CD4-positive, alpha-beta memory T cell (primary cell): Measurements from ENCODE around the gene TMEM225B. TPM values are rescaled to one million over a fixed set of nuclear protein-coding genes. Genes with fewer than 3 reads are reported as not detected.
"Not testable (repeated sequence)": the region's sequence is repeated elsewhere in the genome, so short reads cannot be mapped to it uniquely, and the experiment has no call there.

ENCODE experiments used
- CTCF ChIA-PET: fragments of 350-600 bp; sonication (Branson Sonifier 250); formaldehyde crosslinking; loops from one replicate; lab custom pipeline; 2021; ENCODE audit warnings: inconsistent platforms; ENCODE audit not compliant: partially characterized antibody; lab: Charles Lee
- POLR2A ChIA-PET: fragments of 350-600 bp; sonication (Branson Sonifier 250); formaldehyde crosslinking; loops from one replicate; lab custom pipeline; 2021; ENCODE audit not compliant: partially characterized antibody; lab: Charles Lee
- DNase-seq, 5 donors: peaks; one replicate each; pipeline versions ENCODE4 v3.0.0 to v3.0.0-alpha.2; 2020 to 2022; ENCODE audit warnings: mixed read lengths in 1 of 5
- H3K27ac ChIP-seq: one replicate; pipeline ENCODE4 v1.7.0; 2013; ENCODE audit warnings: low read depth, low read length
- H3K27me3 ChIP-seq: 2 replicates; pipeline ENCODE4 v1.7.0; 2013; ENCODE audit warnings: mild to moderate bottlenecking, low read length, moderate library complexity; ENCODE audit not compliant: insufficient read depth
- H3K36me3 ChIP-seq: 2 replicates; pipeline ENCODE4 v1.7.0; 2013; ENCODE audit warnings: mild to moderate bottlenecking, low read length, moderate library complexity; ENCODE audit not compliant: insufficient read depth
- H3K4me1 ChIP-seq: 2 replicates; pipeline ENCODE4 v1.7.0; 2013; ENCODE audit warnings: mild to moderate bottlenecking, low read length, moderate library complexity; ENCODE audit not compliant: insufficient read depth
- H3K4me3 ChIP-seq, 2 donors: one replicate each; pipeline ENCODE4 v1.7.0; 2013; ENCODE audit warnings: low read length in 2 of 2, mild to moderate bottlenecking in 1 of 2
- H3K9me3 ChIP-seq, 2 donors: one replicate each; pipeline ENCODE4 v1.7.0; 2013; ENCODE audit warnings: low read length in 2 of 2, control low read depth in 1 of 2; ENCODE audit not compliant: control insufficient read depth in 1 of 2
- H3K27ac Mint-ChIP-seq, 7 donors: one replicate each; pipeline ENCODE4 v1.8.0; 2020 to 2021; ENCODE audit warnings: mixed read lengths in 7 of 7, mild to moderate bottlenecking in 6 of 7, inconsistent platforms in 3 of 7, moderate library complexity in 3 of 7
- H3K27me3 Mint-ChIP-seq, 2 donors: one replicate each; pipeline ENCODE4 v1.8.0; 2020 to 2021; ENCODE audit warnings: mixed read lengths in 2 of 2
- H3K36me3 Mint-ChIP-seq, 2 donors: one replicate each; pipeline ENCODE4 v1.8.0; 2020 to 2021; ENCODE audit warnings: mixed read lengths in 2 of 2, inconsistent platforms in 1 of 2, mild to moderate bottlenecking in 1 of 2
- H3K4me1 Mint-ChIP-seq, 4 donors: one replicate each; pipeline ENCODE4 v1.8.0; 2020 to 2021; ENCODE audit warnings: mixed read lengths in 4 of 4, mild to moderate bottlenecking in 1 of 4
- H3K4me3 Mint-ChIP-seq, 8 donors: one replicate each; pipeline ENCODE4 v1.8.0; 2020 to 2021; ENCODE audit warnings: mixed read lengths in 8 of 8, mild to moderate bottlenecking in 7 of 8, moderate library complexity in 6 of 8, inconsistent platforms in 3 of 8
- H3K9me3 Mint-ChIP-seq, 8 donors: one replicate each; pipeline ENCODE4 v1.8.0; 2020 to 2021; ENCODE audit warnings: mixed read lengths in 8 of 8, mild to moderate bottlenecking in 5 of 8, inconsistent platforms in 3 of 8, moderate library complexity in 1 of 8
- intact Hi-C: fragments of 100-400 bp; cut with micrococcal nuclease; formaldehyde crosslinking; loops from one replicate; pipeline ENCODE4 v1.15.1; 2023
- polyA plus RNA-seq, 2 donors: library from polyadenylated mRNA; unstranded; fragments of 300-500 nt; fragmentation: Illumina TruSeq; gene quantifications; one replicate each; pipeline ENCODE4 v1.2.3, GENCODE V29; 2021
- total RNA-seq, 2 experiments: library from RNA; stranded (reverse); gene quantifications; one replicate each; pipeline ENCODE4 v1.2.3, GENCODE V29; 2021

The TMEM225B gene
- total and polyA plus RNA-seq, 4 experiments from 2014 or later = 0.61 to 1.1 (median 1.0) TPM

- H3K4me3 Mint-ChIP-seq = no peak overlapping the region
- no peaks in the 10 kb centered on the region for H3K27me3 Mint-ChIP-seq
- H3K9me3 Mint-ChIP-seq = peaks cover 0 to 7% (median 0%) of the 10 kb centered on the region in 8 donors
- Histone ChIP-seq H3K36me3 (no peaks in the 10 kb centered on the region), H3K9me3 (no peaks in the 10 kb centered on the region), H3K27me3 (no peaks in the 10 kb centered on the region), H3K4me1 (no peaks in the 10 kb centered on the region), H3K4me3 (no peak overlapping the region), H3K27ac (no peak overlapping the region)
- intact Hi-C loops = no loop called here
- H3K36me3 Mint-ChIP-seq = peaks cover 41 to 45% of the 10 kb centered on the region in 2 donors
- DNase-seq = no peak
- POLR2A ChIA-PET = no interaction called here
- no peak overlapping the region for H3K27ac Mint-ChIP-seq
- CTCF ChIA-PET = no interaction called here
- H3K4me1 Mint-ChIP-seq = peaks cover 0 to 5% (median under 1%) of the 10 kb centered on the region in 4 donors
Measured at GRCh38 chr7:99651290-99651689, 53.2 kb downstream of the TMEM225B start.

- Mint-ChIP-seq H3K9me3 (peaks cover 0 to 7% (median 0%) of the 10 kb centered on the region in 8 donors), H3K36me3 (peaks cover 39 to 40% of the 10 kb centered on the region in 2 donors), H3K27me3 (no peaks in the 10 kb centered on the region), H3K27ac (peak overlapping the region in 1 of 7 donors; percentile 48), H3K4me3 (no peak overlapping the region), H3K4me1 (peaks cover 3 to 6% (median 5%) of the 10 kb centered on the region in 4 donors)
- H3K9me3 ChIP-seq = no peaks in the 10 kb centered on the region
- intact Hi-C loops = no loop called here
- H3K27ac ChIP-seq = no peak overlapping the region
- CTCF ChIA-PET = no interaction called here
- no peak overlapping the region for H3K4me3 ChIP-seq
- H3K27me3 ChIP-seq = no peaks in the 10 kb centered on the region
- no peaks in the 10 kb centered on the region for H3K36me3 ChIP-seq
- H3K4me1 ChIP-seq = no peaks in the 10 kb centered on the region
- POLR2A ChIA-PET = no interaction called here
- DNase-seq = no peak
Measured at GRCh38 chr7:99652671-99653070, 54.6 kb downstream of the TMEM225B start.

- DNase-seq, H3K4me3 ChIP-seq, CTCF ChIA-PET, H3K27ac ChIP-seq, H3K27ac Mint-ChIP-seq, H3K4me1 ChIP-seq, H3K9me3 Mint-ChIP-seq, H3K27me3 Mint-ChIP-seq, H3K27me3 ChIP-seq, POLR2A ChIA-PET, H3K4me1 Mint-ChIP-seq, H3K36me3 ChIP-seq, intact Hi-C loops, H3K4me3 Mint-ChIP-seq, H3K9me3 ChIP-seq: not testable (repeated sequence)
- H3K36me3 Mint-ChIP-seq = peaks cover 38% of the 10 kb centered on the region in 2 donors
Measured at GRCh38 chr7:99653269-99653668, 55.2 kb downstream of the TMEM225B start.

GRCh38 chr7:99653754-99654153 lies 55.7 kb downstream of the TMEM225B start:
- peaks cover 3 to 6% (median 5%) of the 10 kb centered on the region in 4 donors for H3K4me1 Mint-ChIP-seq
- peaks cover 0 to 7% (median 1%) of the 10 kb centered on the region in 8 donors for H3K9me3 Mint-ChIP-seq
- H3K36me3 Mint-ChIP-seq = peaks cover 37 to 41% of the 10 kb centered on the region in 2 donors
- intact Hi-C loops = no loop called here
- H3K27ac Mint-ChIP-seq = no peak overlapping the region
- no peaks in the 10 kb centered on the region for H3K9me3 ChIP-seq
- no peak overlapping the region for H3K27ac ChIP-seq
- no peaks in the 10 kb centered on the region for H3K27me3 ChIP-seq
- no peak for DNase-seq
- no peaks in the 10 kb centered on the region for H3K4me1 ChIP-seq
- no peak overlapping the region for H3K4me3 ChIP-seq
- ChIA-PET POLR2A (no interaction called here), CTCF (no interaction called here)
- no peaks in the 10 kb centered on the region for H3K36me3 ChIP-seq
- H3K27me3 Mint-ChIP-seq = no peaks in the 10 kb centered on the region
- H3K4me3 Mint-ChIP-seq = no peak overlapping the region

GRCh38 chr7:99654626-99655025 lies 56.6 kb downstream of the TMEM225B start:
- H3K36me3 ChIP-seq, H3K27ac ChIP-seq, CTCF ChIA-PET, DNase-seq, H3K4me3 ChIP-seq, H3K9me3 ChIP-seq, H3K4me1 ChIP-seq, intact Hi-C loops, H3K27me3 ChIP-seq, H3K4me1 Mint-ChIP-seq, H3K27me3 Mint-ChIP-seq, H3K9me3 Mint-ChIP-seq, H3K4me3 Mint-ChIP-seq, POLR2A ChIA-PET: not testable (repeated sequence)
- Mint-ChIP-seq H3K27ac (peak overlapping the region in 1 of 7 donors; percentile 25), H3K36me3 (peaks cover 33 to 45% of the 10 kb centered on the region in 2 donors)

- H3K4me1 Mint-ChIP-seq, H3K27ac ChIP-seq, H3K4me1 ChIP-seq, H3K27ac Mint-ChIP-seq, H3K27me3 ChIP-seq, H3K9me3 ChIP-seq, H3K9me3 Mint-ChIP-seq, DNase-seq, H3K4me3 ChIP-seq, intact Hi-C loops, CTCF ChIA-PET, POLR2A ChIA-PET, H3K4me3 Mint-ChIP-seq, H3K36me3 ChIP-seq, H3K27me3 Mint-ChIP-seq: not testable (repeated sequence)
- H3K36me3 Mint-ChIP-seq = peaks cover 33 to 56% of the 10 kb centered on the region in 2 donors
Measured at GRCh38 chr7:99657879-99658278, 59.8 kb downstream of the TMEM225B start.

Other genes with a start within 250 kb of the TMEM225B start
- 100 to 1,000 TPM; 188 to 191 TPM for gene ARPC1B, start 223.5 kb upstream of the TMEM225B start, total RNA-seq
- gene ARPC1B, start 223.5 kb upstream of the TMEM225B start, polyA plus RNA-seq = 100 to 1,000 TPM; 862 to 906 TPM
- 10 to 100 TPM; 66.0 to 67.0 TPM for gene PDAP1, start 189.7 kb upstream of the TMEM225B start, total RNA-seq
- gene PDAP1, start 189.7 kb upstream of the TMEM225B start, polyA plus RNA-seq = 10 to 100 TPM; 21.5 to 27.7 TPM
- gene BUD31, start 189.3 kb upstream of the TMEM225B start, total RNA-seq = 10 to 100 TPM; 60.0 to 61.3 TPM
- gene BUD31, start 189.3 kb upstream of the TMEM225B start, polyA plus RNA-seq = 100 to 1,000 TPM; 163 to 175 TPM
- 1 to 10 TPM; 7.4 to 7.7 TPM for gene PTCD1, start 159.5 kb upstream of the TMEM225B start, total RNA-seq
- gene PTCD1, start 159.5 kb upstream of the TMEM225B start, polyA plus RNA-seq = 1 to 10 TPM in 1 of 2 donors, under 1 TPM in 1; 1.00 to 4.0 TPM
- 10 to 100 TPM; 49.2 to 54.7 TPM for gene CPSF4, start 159.3 kb upstream of the TMEM225B start, total RNA-seq
- gene CPSF4, start 159.3 kb upstream of the TMEM225B start, polyA plus RNA-seq = 10 to 100 TPM; 21.9 to 26.8 TPM
- 100 to 1,000 TPM; 155 to 160 TPM for gene ATP5MF, start 132.1 kb upstream of the TMEM225B start, total RNA-seq
- gene ATP5MF, start 132.1 kb upstream of the TMEM225B start, polyA plus RNA-seq = 100 to 1,000 TPM; 371 to 438 TPM
- gene ZNF789, start 125.4 kb upstream of the TMEM225B start, total RNA-seq = 10 to 100 TPM; 20.8 to 21.2 TPM
- gene ZNF789, start 125.4 kb upstream of the TMEM225B start, polyA plus RNA-seq = 1 to 10 TPM; 7.6 to 8.2 TPM
- gene ZNF394, start 98.0 kb upstream of the TMEM225B start, total RNA-seq = 10 to 100 TPM; 85.7 to 88.6 TPM
- gene ZNF394, start 98.0 kb upstream of the TMEM225B start, polyA plus RNA-seq = 10 to 100 TPM; 64.5 to 85.6 TPM
- 1 to 10 TPM; 8.8 to 9.3 TPM for gene ZKSCAN5, start 93.6 kb upstream of the TMEM225B start, total RNA-seq
- gene ZKSCAN5, start 93.6 kb upstream of the TMEM225B start, polyA plus RNA-seq = 1 to 10 TPM; 2.5 to 7.0 TPM
- gene FAM200A, start 46.2 kb upstream of the TMEM225B start, total RNA-seq = 10 to 100 TPM; 12.9 to 13.0 TPM
- 1 to 10 TPM; 1.6 to 5.9 TPM for gene FAM200A, start 46.2 kb upstream of the TMEM225B start, polyA plus RNA-seq
- gene ZNF655, start 39.6 kb upstream of the TMEM225B start, total RNA-seq = 100 to 1,000 TPM; 137 to 150 TPM
- gene ZNF655, start 39.6 kb upstream of the TMEM225B start, polyA plus RNA-seq = 10 to 100 TPM; 66.8 to 74.0 TPM
- 10 to 100 TPM; 40.4 to 43.1 TPM for gene ZSCAN25, start 18.7 kb downstream of the TMEM225B start, total RNA-seq
- gene ZSCAN25, start 18.7 kb downstream of the TMEM225B start, polyA plus RNA-seq = 10 to 100 TPM; 10.2 to 18.3 TPM
- gene CYP3A5, start 81.7 kb downstream of the TMEM225B start, total RNA-seq = not detected
- gene CYP3A5, start 81.7 kb downstream of the TMEM225B start, polyA plus RNA-seq = under 1 TPM; 0.19 to 0.45 TPM
- gene CYP3A7, start 136.9 kb downstream of the TMEM225B start, total RNA-seq = not detected
- under 1 TPM in 1 of 2 donors, not detected in 1; 0.07 TPM for gene CYP3A7, start 136.9 kb downstream of the TMEM225B start, polyA plus RNA-seq
- gene CYP3A4, start 185.9 kb downstream of the TMEM225B start, total RNA-seq = not detected
- gene CYP3A4, start 185.9 kb downstream of the TMEM225B start, polyA plus RNA-seq = not detected
- gene CYP3A43, start 229.7 kb downstream of the TMEM225B start, total RNA-seq = not detected
- not detected for gene CYP3A43, start 229.7 kb downstream of the TMEM225B start, polyA plus RNA-seq